Body of pancreas (tissue), 4 donors: ENCODE results near the gene HOXB8. TPM values are rescaled to one million over a fixed set of nuclear protein-coding genes. Genes with fewer than 3 reads are reported as not detected.

Experiments
- ATAC-seq: fragments of 150-250 bp; one replicate; pipeline ENCODE4 v1.9.1; 2016
- DNase-seq, 4 donors: peaks; one replicate each; pipeline ENCODE4 v3.0.0-alpha.2; 2019
- H3K27ac ChIP-seq, 4 donors: fragments of 200-600 bp; sonication (generic); 1 replicate in 3 of 4; 2 replicates in 1 of 4; pipeline versions ENCODE4 v1.5.1 to v1.6.1; 2016 to 2019; ENCODE audit warnings: mild to moderate bottlenecking in 1 of 4, mixed read lengths in 1 of 4, moderate library complexity in 1 of 4
- H3K27me3 ChIP-seq, 2 donors: fragments of 200-600 bp; sonication (generic); one replicate each; pipeline ENCODE4 v1.6.0; 2016; ENCODE audit warnings: mild to moderate bottlenecking in 1 of 2
- H3K36me3 ChIP-seq, 2 donors: fragments of 200-600 bp; sonication (generic); replicated peaks in 1 of 2; 2 replicates each; pipeline ENCODE4 v1.5.1; 2016; ENCODE audit warnings: low read depth in 2 of 2; ENCODE audit not compliant: insufficient read depth in 1 of 2
- H3K4me1 ChIP-seq: fragments of 200-600 bp; sonication (generic); one replicate; pipeline ENCODE4 v1.6.0; 2016
- H3K4me3 ChIP-seq, 2 donors: fragments of 200-600 bp; sonication (generic); 1 replicate in 1 of 2; 2 replicates in 1 of 2; pipeline ENCODE4 v1.5.1; 2016 to 2019
- H3K9me3 ChIP-seq, 3 donors: fragments of 200-600 bp; sonication (generic); 1 replicate in 2 of 3; 2 replicates in 1 of 3; pipeline ENCODE4 v1.5.1; 2016
- CTCF ChIP-seq, 7 experiments: fragments of 450-650 bp in 4 of 7; fragments of 200-600 bp in 3 of 7; sonication (generic) in 3 of 7; IDR thresholded peaks; one replicate each; pipeline ENCODE4 v1.5.1; 2016 to 2019; ENCODE audit warnings: antibody characterized with exemption in 7 of 7
- POLR2A ChIP-seq, 3 donors: fragments of 450-650 bp; IDR thresholded peaks; one replicate each; pipeline ENCODE4 v1.6.1; 2016; ENCODE audit warnings: antibody characterized with exemption in 3 of 3, mild to moderate bottlenecking in 2 of 3
- WGBS, 2 donors: methylation state at CpG; one replicate each; pipeline ENCODE4 v1.1.5; 2017; 5-methylcytosine and 5-hydroxymethylcytosine counted together
- intact Hi-C: fragments of 100-400 bp; cut with DNase I; formaldehyde crosslinking; loops from one replicate; pipeline ENCODE4 v1.15.1; 2023
- microRNA counts, 2 donors: library from miRNA; unstranded; fragments of <30 nt; microRNA quantifications; one replicate each; lab custom pipeline; 2017
- microRNA-seq, 2 donors: library from miRNA; unstranded; fragments of <30 nt; microRNA quantifications; one replicate each; pipeline ENCODE4, GENCODE V29; 2016; ENCODE audit warnings: borderline number of aligned reads in 2 of 2, borderline replicate concordance in 2 of 2
- small RNA-seq: library from RNA; depleted of rRNA; stranded (forward); fragments of <200 nt; gene quantifications from one replicate; pipeline ENCODE3, GENCODE V24; 2016
- total RNA-seq, 2 donors: library from RNA; depleted of rRNA; stranded (reverse); fragments of >200 nt; gene quantifications; one replicate each; pipeline ENCODE4 v1.1.0, GENCODE V29; 2016

The HOXB8 gene
- total RNA-seq, 2 donors from 2014 or later = not detected

- Histone ChIP-seq H3K4me3 (no peak overlapping the region), H3K27ac (no peak overlapping the region), H3K9me3 (no peaks in the 10 kb centered on the region), H3K36me3 (no peaks in the 10 kb centered on the region), H3K4me1 (peaks cover 17% of the 10 kb centered on the region), H3K27me3 (peaks cover 0 to 23% of the 10 kb centered on the region in 2 donors)
- intact Hi-C loops = no loop called here
- WGBS, 2 donors = 56% methylated on average over 6 of the region's 6 CpGs
- DNase-seq (no peak), ATAC-seq (no peak)
- TF ChIP-seq CTCF (IDR thresholded peaks at IDR 0.05) = no peak
- no peak for TF ChIP-seq POLR2A (IDR thresholded peaks at IDR 0.05)
Observed at GRCh38 chr17:48563385-48563838, 51.7 kb downstream of the HOXB8 start.

GRCh38 chr17:48562934-48563333 lies 52.2 kb downstream of the HOXB8 start:
- Histone ChIP-seq H3K27ac (no peak overlapping the region), H3K9me3 (no peaks in the 10 kb centered on the region), H3K4me1 (peaks cover 17% of the 10 kb centered on the region), H3K27me3 (peaks cover 0 to 24% of the 10 kb centered on the region in 2 donors), H3K4me3 (no peak overlapping the region), H3K36me3 (no peaks in the 10 kb centered on the region)
- no peak for DNase-seq
- ATAC-seq = no peak
- WGBS, 2 donors = 48 to 52% methylated on average over 5 of the region's 5 CpGs
- intact Hi-C loops = no loop called here
- TF ChIP-seq POLR2A (IDR thresholded peaks at IDR 0.05) (no peak), CTCF (IDR thresholded peaks at IDR 0.05) (no peak)

MicroRNA genes within 50 kb of the gene (microRNA counts, 767-probe panel; counts per million panel counts)
- microRNA hsa-miR-10a-5p (lab: Ali Mortazavi, UCI) = 1,473 to 7,332 counts per million in 2 donors

Small RNA genes within 50 kb of the gene (microRNA-seq; reads per million reads assigned to microRNA genes)
- gene MIR196A1 = 0 reads per million in 2 donors

Small RNA genes within 50 kb of the gene (small RNA-seq; reads per million reads assigned to genes)
- gene MIR196A1 = not detected

Other genes starting within 250 kb of the HOXB8 start
- 1 to 10 TPM in 1 of 2 donors, under 1 TPM in 1; 0.78 to 4.0 TPM for gene SKAP1, start 185.1 kb downstream of the HOXB8 start, total RNA-seq
- gene HOXB1, start 84.3 kb downstream of the HOXB8 start, total RNA-seq = not detected
- gene HOXB2, start 70.2 kb downstream of the HOXB8 start, total RNA-seq = 10 to 100 TPM; 13.7 to 32.3 TPM
- 1 to 10 TPM in 1 of 2 donors, under 1 TPM in 1; 0.26 to 2.3 TPM for gene HOXB4, start 36.9 kb downstream of the HOXB8 start, total RNA-seq
- gene HOXB3, start 25.1 kb downstream of the HOXB8 start, total RNA-seq = 1 to 10 TPM in 1 of 2 donors, not detected in 1; 2.9 TPM
- under 1 TPM in 1 of 2 donors, not detected in 1; 0.99 TPM for gene HOXB5, start 21.5 kb downstream of the HOXB8 start, total RNA-seq
- 1 to 10 TPM; 2.1 to 2.6 TPM for gene HOXB6, start 10.3 kb downstream of the HOXB8 start, total RNA-seq
- gene HOXB7, start 4.3 kb downstream of the HOXB8 start, total RNA-seq = under 1 TPM in 1 of 2 donors, not detected in 1; 0.52 TPM
- gene HOXB9, start 11.1 kb upstream of the HOXB8 start, total RNA-seq = not detected
- not detected for gene PRAC1, start 107.2 kb upstream of the HOXB8 start, total RNA-seq
- gene PRAC2, start 107.9 kb upstream of the HOXB8 start, total RNA-seq = not detected
- gene HOXB13, start 113.5 kb upstream of the HOXB8 start, total RNA-seq = not detected
- under 1 TPM in 1 of 2 donors, not detected in 1; 0.26 TPM for gene TTLL6, start 201.9 kb upstream of the HOXB8 start, total RNA-seq
- gene CALCOCO2, start 215.7 kb upstream of the HOXB8 start, total RNA-seq = 10 to 100 TPM; 62.8 to 69.9 TPM